Stomach smooth muscle (tissue), 2 donors: ENCODE results near the gene ERC2.

Experiments used
- H3K27ac ChIP-seq: one replicate; pipeline ENCODE4 v1.7.0; 2013; ENCODE audit warnings: mild to moderate bottlenecking, low read length, inconsistent platforms
- H3K27me3 ChIP-seq, 2 donors: one replicate each; pipeline ENCODE4 v1.7.0; 2013; ENCODE audit warnings: low read length in 2 of 2; ENCODE audit not compliant: insufficient read depth in 2 of 2, control insufficient read depth in 1 of 2
- H3K36me3 ChIP-seq, 2 donors: one replicate each; pipeline ENCODE4 v1.7.0; 2013; ENCODE audit warnings: low read length in 2 of 2; ENCODE audit not compliant: control insufficient read depth in 2 of 2, insufficient read depth in 2 of 2
- H3K4me1 ChIP-seq: one replicate; pipeline ENCODE4 v1.7.0; 2013; ENCODE audit warnings: low read length; ENCODE audit not compliant: control insufficient read depth, insufficient read depth
- H3K4me3 ChIP-seq, 2 donors: one replicate each; pipeline ENCODE4 v1.7.0; 2013; ENCODE audit warnings: low read length in 2 of 2
- H3K9ac ChIP-seq, 2 donors: one replicate each; pipeline ENCODE4 v1.7.0; 2013; ENCODE audit warnings: low read length in 2 of 2, mild to moderate bottlenecking in 1 of 2
- H3K9me3 ChIP-seq, 2 donors: one replicate each; pipeline ENCODE4 v1.7.0; 2013; ENCODE audit warnings: low read length in 2 of 2; ENCODE audit not compliant: control insufficient read depth in 2 of 2
- donor health status: healthy.
- donor health status: Pancreatic carcinoma.

Gene ERC2

DNA sequence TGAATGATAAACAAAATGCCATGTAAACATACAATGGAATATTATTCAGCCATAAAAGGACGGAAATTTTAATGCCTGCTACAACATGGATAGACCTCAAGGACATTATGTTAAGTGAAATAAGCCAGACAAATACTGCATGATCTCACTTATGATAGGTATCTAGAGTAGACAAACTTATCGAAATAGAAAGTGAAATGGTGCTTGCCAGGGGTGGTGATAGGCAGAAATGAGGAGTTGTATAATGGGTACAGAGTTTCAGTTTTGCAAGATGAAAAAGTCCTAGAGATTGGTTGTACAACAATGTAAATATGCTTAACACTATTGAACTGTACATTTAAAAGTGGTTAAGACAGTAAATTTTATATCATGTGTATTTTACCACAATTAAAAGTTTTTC lies 287.8 kb downstream of the ERC2 start:
- no peaks in the 10 kb centered on the region for H3K36me3 ChIP-seq
- H3K9me3 ChIP-seq: peaks cover 0 to 2% of the 10 kb centered on the region in 2 donors
- no peak overlapping the region for H3K9ac ChIP-seq
- no peak overlapping the region for H3K27ac ChIP-seq
- H3K4me3 ChIP-seq: no peak overlapping the region
- no peaks in the 10 kb centered on the region for H3K27me3 ChIP-seq
- H3K4me1 ChIP-seq: no peaks in the 10 kb centered on the region

GRCh38 chr3:56173601-56174000 lies 294.7 kb downstream of the ERC2 start:
- H3K27me3 ChIP-seq: no peaks in the 10 kb centered on the region
- no peaks in the 10 kb centered on the region for H3K4me1 ChIP-seq
- H3K9ac ChIP-seq: no peak overlapping the region
- no peaks in the 10 kb centered on the region for H3K36me3 ChIP-seq
- no peaks in the 10 kb centered on the region for H3K9me3 ChIP-seq
- H3K4me3 ChIP-seq: no peak overlapping the region
- H3K27ac ChIP-seq: no peak overlapping the region

DNA sequence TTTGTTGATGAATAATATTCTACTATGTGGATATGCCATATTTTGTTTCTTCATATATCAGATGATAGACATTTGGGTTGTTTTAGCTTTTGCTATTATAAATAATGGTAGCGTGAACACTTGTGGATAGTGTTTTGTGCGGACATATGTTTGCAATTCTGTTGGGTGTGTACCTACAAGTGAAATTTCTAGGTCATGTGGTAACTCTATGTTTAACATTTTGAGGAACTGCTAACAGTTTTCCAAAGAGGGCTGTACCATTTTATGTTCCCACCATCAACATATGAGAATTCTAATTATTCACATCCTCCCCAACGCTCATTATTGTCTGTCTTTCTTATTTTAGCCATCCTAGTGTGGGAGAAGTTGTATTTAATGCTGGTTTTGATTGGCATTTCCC lies 303.8 kb downstream of the ERC2 start:
- H3K9ac ChIP-seq: no peak overlapping the region

DNA sequence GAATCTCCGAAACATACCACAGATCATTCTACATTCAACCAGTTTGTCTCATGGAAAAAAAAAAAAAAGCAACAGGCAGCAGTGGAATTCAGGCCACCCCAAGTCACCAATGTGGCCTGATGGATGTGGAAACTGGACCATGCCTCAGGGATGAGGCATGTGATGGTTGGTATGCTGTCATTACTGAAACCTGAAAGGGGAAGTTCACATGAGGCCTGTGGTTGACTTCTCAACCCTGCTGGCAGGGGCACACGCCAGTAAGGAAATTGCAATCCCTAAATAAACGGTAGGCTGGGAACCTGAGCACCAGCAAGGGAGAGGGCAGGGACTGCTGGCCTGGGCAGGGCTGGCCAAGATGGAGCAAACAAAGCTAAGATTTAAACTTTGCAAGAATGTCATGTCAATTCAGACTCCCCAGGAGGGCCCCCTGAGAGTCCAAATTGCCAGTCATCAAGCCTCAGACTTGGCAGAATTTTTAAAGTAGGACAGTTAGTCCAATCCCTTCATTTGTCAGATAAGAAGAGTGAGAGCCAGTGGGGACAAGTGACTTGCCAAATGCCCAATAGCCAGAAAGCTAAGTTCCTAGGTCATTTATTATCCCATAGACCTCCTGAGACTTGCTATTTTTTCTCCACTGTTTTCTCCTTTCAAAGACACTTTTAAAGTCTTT lies 310.4 kb downstream of the ERC2 start:
- Histone ChIP-seq H3K36me3 (no peaks in the 10 kb centered on the region), H3K27me3 (no peaks in the 10 kb centered on the region), H3K27ac (no peak overlapping the region), H3K4me1 (no peaks in the 10 kb centered on the region), H3K4me3 (no peak overlapping the region), H3K9me3 (no peaks in the 10 kb centered on the region), H3K9ac (no peak overlapping the region)

More for the DNA sequence above, 303.8 kb downstream of the ERC2 start:
- Histone ChIP-seq H3K4me1 (no peaks in the 10 kb centered on the region), H3K4me3 (no peak overlapping the region), H3K27me3 (no peaks in the 10 kb centered on the region), H3K27ac (no peak overlapping the region), H3K36me3 (no peaks in the 10 kb centered on the region), H3K9me3 (no peaks in the 10 kb centered on the region)

GRCh38 chr3:56154297-56154696 lies 314.0 kb downstream of the ERC2 start:
- Histone ChIP-seq H3K27ac (no peak overlapping the region), H3K36me3 (no peaks in the 10 kb centered on the region), H3K9ac (no peak overlapping the region), H3K4me1 (no peaks in the 10 kb centered on the region), H3K4me3 (no peak overlapping the region), H3K27me3 (no peaks in the 10 kb centered on the region), H3K9me3 (no peaks in the 10 kb centered on the region)

GRCh38 chr3:56147354-56147753 lies 320.9 kb downstream of the ERC2 start:
- H3K27ac ChIP-seq: no peak overlapping the region
- no peak overlapping the region for H3K4me3 ChIP-seq
- H3K4me1 ChIP-seq: no peaks in the 10 kb centered on the region
- H3K36me3 ChIP-seq: no peaks in the 10 kb centered on the region
- no peak overlapping the region for H3K9ac ChIP-seq
- H3K27me3 ChIP-seq: no peaks in the 10 kb centered on the region
- no peaks in the 10 kb centered on the region for H3K9me3 ChIP-seq

DNA sequence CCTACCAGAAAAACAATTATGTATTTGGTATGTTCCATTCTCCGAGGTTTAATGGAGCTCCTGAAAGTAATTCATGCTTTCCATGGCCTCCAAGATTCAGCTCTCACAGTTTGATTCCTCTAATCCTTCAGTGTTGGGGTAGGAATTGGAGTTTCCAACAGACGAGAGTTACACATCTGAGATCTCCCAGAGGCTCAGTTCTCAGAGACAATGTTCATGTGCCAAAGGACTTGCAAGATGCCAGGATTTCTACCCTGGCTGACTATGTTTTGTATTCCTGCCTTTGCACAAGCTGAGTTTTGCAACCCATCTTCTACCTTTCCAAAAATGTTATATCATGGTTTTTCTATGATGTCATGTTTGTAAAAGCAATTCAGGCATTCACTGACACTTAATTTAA lies 322.9 kb downstream of the ERC2 start:
- no peaks in the 10 kb centered on the region for H3K36me3 ChIP-seq
- no peaks in the 10 kb centered on the region for H3K9me3 ChIP-seq
- no peak overlapping the region for H3K27ac ChIP-seq
- H3K4me1 ChIP-seq: no peaks in the 10 kb centered on the region
- H3K4me3 ChIP-seq: no peak overlapping the region
- H3K27me3 ChIP-seq: no peaks in the 10 kb centered on the region
- no peak overlapping the region for H3K9ac ChIP-seq

DNA sequence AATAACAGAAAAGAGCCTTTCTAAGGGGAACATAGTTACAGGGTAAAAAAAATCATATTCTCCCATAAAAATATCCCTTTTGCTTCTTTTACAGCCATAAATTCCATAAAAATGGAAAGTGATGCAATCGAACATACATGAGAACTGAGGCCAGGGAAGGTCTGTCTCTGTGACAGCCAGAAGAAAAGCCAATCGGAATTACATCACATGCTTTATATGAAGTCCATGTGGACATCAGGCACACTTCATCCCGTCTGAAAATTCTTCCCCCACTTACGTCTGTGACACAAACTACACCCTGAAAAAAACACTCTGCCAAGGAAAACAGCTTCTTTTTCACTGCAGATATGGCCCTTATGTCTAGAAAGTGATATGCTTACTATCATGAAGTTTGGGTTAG lies 323.5 kb downstream of the ERC2 start:
- Histone ChIP-seq H3K36me3 (no peaks in the 10 kb centered on the region), H3K4me3 (no peak overlapping the region), H3K4me1 (no peaks in the 10 kb centered on the region), H3K9me3 (no peaks in the 10 kb centered on the region), H3K27ac (no peak overlapping the region), H3K9ac (no peak overlapping the region), H3K27me3 (no peaks in the 10 kb centered on the region)

DNA sequence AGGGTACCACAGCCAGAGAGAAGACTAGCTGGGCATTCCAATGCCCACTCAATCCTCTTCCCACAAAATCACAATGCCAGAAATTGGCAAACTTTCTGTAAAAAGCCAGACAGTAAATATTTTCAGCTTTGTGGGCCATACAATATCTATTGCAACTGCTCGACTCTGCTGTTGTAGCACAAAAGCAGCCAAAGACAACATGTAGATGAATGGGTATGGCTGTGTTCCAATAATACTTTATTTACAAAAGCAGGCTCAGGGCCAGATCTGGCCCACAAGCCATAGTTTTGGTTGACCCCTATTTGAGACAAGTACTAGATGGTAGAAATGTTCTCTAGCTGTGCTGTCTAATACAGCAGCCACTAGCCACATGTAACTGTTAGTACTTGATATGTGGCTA lies 330.9 kb downstream of the ERC2 start:
- no peaks in the 10 kb centered on the region for H3K27me3 ChIP-seq
- no peak overlapping the region for H3K9ac ChIP-seq
- H3K4me3 ChIP-seq: no peak overlapping the region
- no peaks in the 10 kb centered on the region for H3K4me1 ChIP-seq
- H3K27ac ChIP-seq: no peak overlapping the region
- no peaks in the 10 kb centered on the region for H3K36me3 ChIP-seq
- no peaks in the 10 kb centered on the region for H3K9me3 ChIP-seq

DNA sequence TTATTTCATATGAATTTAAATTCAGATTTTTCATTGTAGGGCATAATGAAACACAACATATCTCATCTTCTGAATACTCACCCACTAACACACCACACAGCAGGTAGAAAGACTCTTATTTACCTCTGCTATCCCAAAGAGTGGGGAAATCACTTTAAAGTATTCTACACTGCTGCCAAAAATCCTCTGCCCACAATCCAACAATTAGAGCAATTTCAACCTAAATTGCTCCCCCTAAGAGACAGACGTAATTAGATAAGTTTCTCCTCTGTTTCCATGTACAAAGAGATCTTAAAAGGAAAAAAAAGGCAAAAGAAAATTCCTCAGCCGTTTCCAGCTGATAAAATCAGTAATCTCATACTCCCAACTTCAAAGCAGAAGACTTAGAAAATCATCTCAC lies 331.8 kb downstream of the ERC2 start:
- Histone ChIP-seq H3K9me3 (no peaks in the 10 kb centered on the region), H3K4me1 (no peaks in the 10 kb centered on the region), H3K27me3 (no peaks in the 10 kb centered on the region), H3K4me3 (no peak overlapping the region), H3K36me3 (no peaks in the 10 kb centered on the region), H3K27ac (no peak overlapping the region), H3K9ac (no peak overlapping the region)

DNA sequence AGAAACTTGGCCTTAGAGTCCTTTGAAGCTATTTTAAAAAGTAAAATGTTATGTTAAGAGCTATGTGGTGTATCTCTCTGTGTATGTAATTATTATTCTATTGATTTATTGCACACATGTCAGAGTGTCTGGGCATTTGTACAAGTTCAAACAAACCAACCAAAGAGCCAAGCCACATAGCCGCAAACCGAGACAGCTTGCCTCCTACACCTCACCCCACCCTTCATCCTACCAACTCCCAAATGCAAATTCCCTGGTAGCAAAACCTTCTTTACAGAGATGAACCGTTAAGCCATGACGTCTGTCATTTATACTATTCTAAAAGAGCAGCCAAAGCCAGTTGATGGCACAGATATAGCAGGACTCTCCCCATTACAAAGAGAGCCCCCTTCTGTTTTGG lies 332.3 kb downstream of the ERC2 start:
- Histone ChIP-seq H3K9ac (no peak overlapping the region), H3K9me3 (no peaks in the 10 kb centered on the region), H3K4me3 (no peak overlapping the region), H3K27ac (no peak overlapping the region), H3K4me1 (no peaks in the 10 kb centered on the region), H3K27me3 (no peaks in the 10 kb centered on the region), H3K36me3 (no peaks in the 10 kb centered on the region)
